ENCODE data around the gene RPL37A. TPM values are rescaled to one million over a fixed set of nuclear protein-coding genes. Genes with fewer than 3 reads are reported as not detected.
A peak's percentile ranks its signal among the peaks of the same experiment; 100 is the strongest.

The RPL37A gene
- total and polyA plus RNA-seq, 4 experiments from 2014 or later, result 1,713 to 3,751 (median 3,123) TPM

GRCh38 chr2:216478151-216478550, 20.5 kb upstream of the RPL37A start:
- no peak overlapping the region for H3K27ac Mint-ChIP-seq
- Histone ChIP-seq H3K4me3 (ENCODE audit: low read length in 2 of 2) (no peak overlapping the region), H3K36me3 (ENCODE audit: insufficient read depth, low read length) (peaks cover 12% of the 10 kb centered on the region), H3K27me3 (ENCODE audit: insufficient read depth, low read length) (no peaks in the 10 kb centered on the region), H3K9me3 (ENCODE audit: control insufficient read depth in 1 of 2, low read length in 2 of 2) (no peaks in the 10 kb centered on the region), H3K4me1 (ENCODE audit: insufficient read depth, low read length) (peaks cover 10% of the 10 kb centered on the region), H3K27ac (ENCODE audit: low read depth, low read length) (no peak overlapping the region)
- no peaks in the 10 kb centered on the region for H3K9me3 Mint-ChIP-seq
- H3K4me1 Mint-ChIP-seq, result peaks cover 7 to 15% (median 11%) of the 10 kb centered on the region in 4 donors
- intact Hi-C loops (cut with micrococcal nuclease), result no loop called here
- peaks cover 46 to 58% of the 10 kb centered on the region in 2 donors for H3K36me3 Mint-ChIP-seq
- ChIA-PET POLR2A (ENCODE audit: partially characterized antibody) (no interaction called here), CTCF (ENCODE audit: partially characterized antibody) (no interaction called here)
- H3K27me3 Mint-ChIP-seq, result no peaks in the 10 kb centered on the region
- no peak overlapping the region for H3K4me3 Mint-ChIP-seq
- DNase-seq, result no peak

GRCh38 chr2:216478791-216479190, 19.9 kb upstream of the RPL37A start:
- H3K36me3 Mint-ChIP-seq, result peaks cover 46 to 59% of the 10 kb centered on the region in 2 donors
- H3K27ac ChIP-seq (ENCODE audit: low read depth, low read length), result no peak overlapping the region
- H3K4me3 Mint-ChIP-seq, result no peak overlapping the region
- ChIA-PET POLR2A (ENCODE audit: partially characterized antibody) (no interaction called here), CTCF (ENCODE audit: partially characterized antibody) (no interaction called here)
- H3K27me3 ChIP-seq (ENCODE audit: insufficient read depth, low read length), result no peaks in the 10 kb centered on the region
- H3K27me3 Mint-ChIP-seq, result no peaks in the 10 kb centered on the region
- H3K4me1 ChIP-seq (ENCODE audit: insufficient read depth, low read length), result peaks cover 10% of the 10 kb centered on the region
- no peak overlapping the region for H3K4me3 ChIP-seq (ENCODE audit: low read length in 2 of 2)
- DNase-seq, result no peak
- H3K27ac Mint-ChIP-seq, result peak overlapping the region in 2 of 7 donors; percentile 57 to 65
- H3K36me3 ChIP-seq (ENCODE audit: insufficient read depth, low read length), result peaks cover 12% of the 10 kb centered on the region
- H3K4me1 Mint-ChIP-seq, result peaks cover 7 to 15% (median 11%) of the 10 kb centered on the region in 4 donors
- intact Hi-C loops (cut with micrococcal nuclease), result no loop called here
- no peaks in the 10 kb centered on the region for H3K9me3 Mint-ChIP-seq
- no peaks in the 10 kb centered on the region for H3K9me3 ChIP-seq (ENCODE audit: control insufficient read depth in 1 of 2, low read length in 2 of 2)

DNA sequence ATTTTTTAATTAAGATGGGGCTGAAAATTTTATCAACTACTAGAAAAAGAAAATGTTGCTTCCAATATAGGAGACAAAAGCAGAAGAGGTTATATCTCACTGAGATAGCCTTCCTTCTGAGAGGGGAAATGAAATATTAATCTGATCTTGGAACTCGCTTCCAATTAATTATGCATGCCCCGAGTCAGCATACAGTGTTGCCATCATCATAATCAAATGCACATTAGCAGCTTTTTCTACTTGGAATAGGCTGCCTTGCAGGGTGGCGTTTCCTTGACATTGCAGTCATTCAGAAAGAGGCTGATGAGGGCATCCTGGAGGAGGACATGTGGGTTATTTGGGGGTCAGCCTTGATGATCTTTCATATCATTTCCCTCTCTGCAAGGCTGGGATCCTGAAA, 18.4 kb upstream of the RPL37A start:
- H3K36me3 Mint-ChIP-seq, result peaks cover 46 to 58% of the 10 kb centered on the region in 2 donors
- H3K27ac ChIP-seq (ENCODE audit: low read depth, low read length), result no peak overlapping the region
- intact Hi-C loops (cut with micrococcal nuclease), result no loop called here
- H3K36me3 ChIP-seq (ENCODE audit: insufficient read depth, low read length), result peaks cover 12% of the 10 kb centered on the region
- ChIA-PET CTCF (ENCODE audit: partially characterized antibody) (no interaction called here), POLR2A (ENCODE audit: partially characterized antibody) (no interaction called here)
- no peak overlapping the region for H3K4me3 ChIP-seq (ENCODE audit: low read length in 2 of 2)
- H3K4me3 Mint-ChIP-seq, result no peak overlapping the region
- H3K9me3 Mint-ChIP-seq, result no peaks in the 10 kb centered on the region
- no peaks in the 10 kb centered on the region for H3K9me3 ChIP-seq (ENCODE audit: control insufficient read depth in 1 of 2, low read length in 2 of 2)
- H3K27me3 ChIP-seq (ENCODE audit: insufficient read depth, low read length), result no peaks in the 10 kb centered on the region
- H3K27ac Mint-ChIP-seq, result peak overlapping the region in 1 of 7 donors; percentile 42
- peaks cover 7% of the 10 kb centered on the region for H3K4me1 ChIP-seq (ENCODE audit: insufficient read depth, low read length)
- no peak for DNase-seq
- H3K27me3 Mint-ChIP-seq, result no peaks in the 10 kb centered on the region
- H3K4me1 Mint-ChIP-seq, result peaks cover 5 to 7% (median 6%) of the 10 kb centered on the region in 4 donors

- peaks cover 0 to 2% (median 0%) of the 10 kb centered on the region in 4 donors for H3K4me1 Mint-ChIP-seq
- CTCF ChIA-PET (ENCODE audit: partially characterized antibody), result no interaction called here
These were observed 16.0 kb upstream of the RPL37A start for GRCh38 chr2:216482640-216483039.

GRCh38 chr2:216485237-216485636, 13.4 kb upstream of the RPL37A start:
- no peak overlapping the region for H3K27ac ChIP-seq (ENCODE audit: low read depth, low read length)
- Mint-ChIP-seq H3K9me3 (no peaks in the 10 kb centered on the region), H3K27ac (no peak overlapping the region), H3K4me3 (no peak overlapping the region), H3K36me3 (peaks cover 21 to 23% of the 10 kb centered on the region in 2 donors), H3K4me1 (peaks cover 0 to 2% (median 0%) of the 10 kb centered on the region in 4 donors), H3K27me3 (no peaks in the 10 kb centered on the region)
- no peak for DNase-seq
- no peaks in the 10 kb centered on the region for H3K9me3 ChIP-seq (ENCODE audit: control insufficient read depth in 1 of 2, low read length in 2 of 2)
- no peak overlapping the region for H3K4me3 ChIP-seq (ENCODE audit: low read length in 2 of 2)
- ChIA-PET POLR2A (ENCODE audit: partially characterized antibody) (interaction anchor here (0.6 kb wide), 1 partner anchor 359 kb away, joined by 3 read pairs; no protein-coding TSS in a partner anchor), CTCF (ENCODE audit: partially characterized antibody) (no interaction called here)
- H3K36me3 ChIP-seq (ENCODE audit: insufficient read depth, low read length), result no peaks in the 10 kb centered on the region
- intact Hi-C loops (cut with micrococcal nuclease), result no loop called here
- H3K4me1 ChIP-seq (ENCODE audit: insufficient read depth, low read length), result no peaks in the 10 kb centered on the region
- no peaks in the 10 kb centered on the region for H3K27me3 ChIP-seq (ENCODE audit: insufficient read depth, low read length)

More at GRCh38 chr2:216482640-216483039, 16.0 kb upstream of the RPL37A start:
- POLR2A ChIA-PET (ENCODE audit: partially characterized antibody), result interaction anchor here (0.5 kb wide), 1 partner anchor 13 kb away, joined by 3 read pairs; no protein-coding TSS in a partner anchor
- Mint-ChIP-seq H3K9me3 (no peaks in the 10 kb centered on the region), H3K27ac (peak overlapping the region in 1 of 7 donors; percentile 14), H3K27me3 (no peaks in the 10 kb centered on the region), H3K36me3 (peaks cover 36 to 42% of the 10 kb centered on the region in 2 donors), H3K4me3 (no peak overlapping the region)
- intact Hi-C loops (cut with micrococcal nuclease), result no loop called here
- DNase-seq, result no peak
- Histone ChIP-seq H3K4me3 (ENCODE audit: low read length in 2 of 2) (no peak overlapping the region), H3K27ac (ENCODE audit: low read depth, low read length) (no peak overlapping the region), H3K36me3 (ENCODE audit: insufficient read depth, low read length) (peaks cover 12% of the 10 kb centered on the region), H3K9me3 (ENCODE audit: control insufficient read depth in 1 of 2, low read length in 2 of 2) (no peaks in the 10 kb centered on the region), H3K4me1 (ENCODE audit: insufficient read depth, low read length) (no peaks in the 10 kb centered on the region), H3K27me3 (ENCODE audit: insufficient read depth, low read length) (no peaks in the 10 kb centered on the region)

DNA sequence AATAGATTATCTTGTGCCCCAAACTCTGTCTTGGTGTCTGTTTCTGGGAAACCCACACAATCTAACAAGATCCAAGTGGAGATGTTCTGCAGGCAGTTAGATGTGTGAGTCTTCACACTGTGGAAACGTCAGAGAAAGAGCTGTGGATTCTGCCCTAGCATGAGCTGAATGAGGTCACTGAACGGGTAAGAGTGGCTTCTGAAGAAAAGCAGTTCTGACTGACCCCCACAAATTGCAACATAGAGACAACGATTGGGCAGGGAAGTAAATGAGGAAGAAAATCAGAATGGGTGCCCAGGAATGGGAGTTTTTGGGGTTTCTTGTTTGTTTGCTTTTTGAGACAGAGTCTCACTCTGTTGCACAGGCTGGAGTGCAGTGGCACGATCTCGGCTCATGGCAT, 12.9 kb upstream of the RPL37A start:
- no peak overlapping the region for H3K27ac ChIP-seq (ENCODE audit: low read depth, low read length)
- no peaks in the 10 kb centered on the region for H3K27me3 ChIP-seq (ENCODE audit: insufficient read depth, low read length)
- H3K4me1 Mint-ChIP-seq, result peaks cover 0 to 2% (median 0%) of the 10 kb centered on the region in 4 donors
- H3K36me3 Mint-ChIP-seq, result peaks cover 16 to 18% of the 10 kb centered on the region in 2 donors
- H3K4me1 ChIP-seq (ENCODE audit: insufficient read depth, low read length), result no peaks in the 10 kb centered on the region
- no peaks in the 10 kb centered on the region for H3K9me3 ChIP-seq (ENCODE audit: control insufficient read depth in 1 of 2, low read length in 2 of 2)
- no peaks in the 10 kb centered on the region for H3K27me3 Mint-ChIP-seq
- POLR2A ChIA-PET (ENCODE audit: partially characterized antibody), result interaction anchor here (1.4 kb wide), 1 partner anchor 11 kb away, joined by 4 read pairs; no protein-coding TSS in a partner anchor
- DNase-seq, result no peak
- intact Hi-C loops (cut with micrococcal nuclease), result no loop called here
- H3K4me3 ChIP-seq (ENCODE audit: low read length in 2 of 2), result no peak overlapping the region
- H3K4me3 Mint-ChIP-seq, result no peak overlapping the region
- H3K27ac Mint-ChIP-seq, result no peak overlapping the region
- no peaks in the 10 kb centered on the region for H3K9me3 Mint-ChIP-seq
- CTCF ChIA-PET (ENCODE audit: partially characterized antibody), result no interaction called here
- H3K36me3 ChIP-seq (ENCODE audit: insufficient read depth, low read length), result no peaks in the 10 kb centered on the region

- Histone ChIP-seq H3K4me1 (ENCODE audit: insufficient read depth, low read length) (no peaks in the 10 kb centered on the region), H3K27ac (ENCODE audit: low read depth, low read length) (no peak overlapping the region), H3K27me3 (ENCODE audit: insufficient read depth, low read length) (no peaks in the 10 kb centered on the region), H3K36me3 (ENCODE audit: insufficient read depth, low read length) (no peaks in the 10 kb centered on the region), H3K9me3 (ENCODE audit: control insufficient read depth in 1 of 2, low read length in 2 of 2) (no peaks in the 10 kb centered on the region), H3K4me3 (ENCODE audit: low read length in 2 of 2) (no peak overlapping the region)
- Mint-ChIP-seq H3K36me3 (peaks cover 13 to 14% of the 10 kb centered on the region in 2 donors), H3K4me1 (peaks cover 0 to 2% (median 0%) of the 10 kb centered on the region in 4 donors), H3K27me3 (no peaks in the 10 kb centered on the region), H3K9me3 (no peaks in the 10 kb centered on the region), H3K27ac (no peak overlapping the region), H3K4me3 (no peak overlapping the region)
- no peak for DNase-seq
- ChIA-PET CTCF (ENCODE audit: partially characterized antibody) (no interaction called here), POLR2A (ENCODE audit: partially characterized antibody) (interaction anchor here (1.4 kb wide), 1 partner anchor 11 kb away, joined by 4 read pairs; no protein-coding TSS in a partner anchor)
- intact Hi-C loops (cut with micrococcal nuclease), result no loop called here
These were observed 12.4 kb upstream of the RPL37A start for GRCh38 chr2:216486271-216486670.

Data from CD4-positive, alpha-beta memory T cell (primary cell).